H9 (cell line): Measurements from ENCODE around the gene MGP. TPM values are rescaled to one million over a fixed set of nuclear protein-coding genes. Genes with fewer than 3 reads are reported as not detected.

Experiments
- DNase-seq: peaks from one replicate; pipeline ENCODE4 v3.0.0-alpha.2; 2017
- H2AFZ ChIP-seq: one replicate; pipeline ENCODE4 v1.6.1; 2013; ENCODE audit warnings: mild to moderate bottlenecking, low read length, control low read depth, moderate library complexity
- H2AK5ac ChIP-seq: 2 replicates; pipeline ENCODE4 v1.6.1; 2013; ENCODE audit warnings: low read length, control low read depth, mixed read lengths; ENCODE audit not compliant: insufficient read length
- H2BK120ac ChIP-seq: one replicate; pipeline ENCODE4 v1.6.1; 2013; ENCODE audit warnings: low read depth, mild to moderate bottlenecking, low read length, control low read depth, inconsistent platforms; ENCODE audit not compliant: poor library complexity, severe bottlenecking
- H2BK12ac ChIP-seq: 2 replicates; pipeline ENCODE4 v1.6.1; 2013; ENCODE audit warnings: low read length, control low read depth, mixed read lengths, low read depth; ENCODE audit not compliant: insufficient read length
- H2BK15ac ChIP-seq: 2 replicates; pipeline ENCODE4 v1.6.1; 2013; ENCODE audit warnings: low read depth, low read length, control low read depth
- H2BK20ac ChIP-seq: one replicate; pipeline ENCODE4 v1.6.1; 2013; ENCODE audit warnings: low read depth, mild to moderate bottlenecking, low read length, control low read depth, inconsistent platforms; ENCODE audit not compliant: poor library complexity, severe bottlenecking
- H2BK5ac ChIP-seq: 2 replicates; pipeline ENCODE4 v1.6.1; 2013; ENCODE audit warnings: low read length, control low read depth, mixed read lengths; ENCODE audit not compliant: insufficient read length
- H3K14ac ChIP-seq: 2 replicates; pipeline ENCODE4 v1.6.1; 2013; ENCODE audit warnings: low read length, control low read depth; ENCODE audit not compliant: insufficient read depth
- H3K18ac ChIP-seq: 2 replicates; pipeline ENCODE4 v1.6.1; 2013; ENCODE audit warnings: low read depth, mild to moderate bottlenecking, mixed read lengths, low read length, control low read depth; ENCODE audit not compliant: insufficient read length
- H3K23ac ChIP-seq: 2 replicates; pipeline ENCODE4 v1.6.1; 2013; ENCODE audit warnings: low read length, control low read depth, mixed read lengths, low read depth; ENCODE audit not compliant: insufficient read length
- H3K23me2 ChIP-seq: 2 replicates; pipeline ENCODE4 v1.6.1; 2013; ENCODE audit warnings: low read depth, mild to moderate bottlenecking, mixed read lengths, low read length, control low read depth; ENCODE audit not compliant: insufficient read length, poor library complexity, severe bottlenecking
- H3K27ac ChIP-seq: 2 replicates; pipeline ENCODE4 v1.5.1; 2013; ENCODE audit warnings: low read length, control low read depth, mixed read lengths, low read depth; ENCODE audit not compliant: insufficient read length
- H3K27me3 ChIP-seq: 2 replicates; pipeline ENCODE4 v1.6.1; 2013; ENCODE audit warnings: low read length, control low read depth, inconsistent platforms; ENCODE audit not compliant: insufficient read depth
- H3K4ac ChIP-seq: 2 replicates; pipeline ENCODE4 v1.6.1; 2013; ENCODE audit warnings: low read depth, mild to moderate bottlenecking, control low read depth, inconsistent platforms, low read length, moderate library complexity
- H3K4me1 ChIP-seq: 2 replicates; pipeline ENCODE4 v1.6.1; 2013; ENCODE audit warnings: low read length, control low read depth, inconsistent platforms; ENCODE audit not compliant: insufficient read depth
- H3K4me2 ChIP-seq: 2 replicates; pipeline ENCODE4 v1.6.1; 2013; ENCODE audit warnings: low read length, control low read depth, mixed read lengths; ENCODE audit not compliant: insufficient read length, insufficient read depth
- H3K56ac ChIP-seq: 2 replicates; pipeline ENCODE4 v1.6.1; 2013; ENCODE audit warnings: low read depth, mild to moderate bottlenecking, mixed read lengths, low read length, control low read depth; ENCODE audit not compliant: insufficient read length
- H3K79me1 ChIP-seq: 2 replicates; pipeline ENCODE4 v1.6.1; 2013; ENCODE audit warnings: low read depth, mild to moderate bottlenecking, moderate library complexity, low read length, control low read depth, inconsistent platforms; ENCODE audit not compliant: insufficient read depth, poor library complexity, severe bottlenecking
- H3K79me2 ChIP-seq: 2 replicates; pipeline ENCODE4 v1.6.1; 2013; ENCODE audit warnings: low read length, control low read depth, inconsistent platforms; ENCODE audit not compliant: insufficient read depth
- H3K9ac ChIP-seq: 2 replicates; pipeline ENCODE4 v1.6.1; 2013; ENCODE audit warnings: low read length, control low read depth, mixed read lengths; ENCODE audit not compliant: insufficient read length; ENCODE audit errors: extremely low read depth
- H3K9me3 ChIP-seq: one replicate; pipeline ENCODE4 v1.6.1; 2013; ENCODE audit warnings: low read depth, low read length, inconsistent platforms; ENCODE audit not compliant: control insufficient read depth
- H3T11ph ChIP-seq: one replicate; pipeline ENCODE4 v1.6.1; 2013; ENCODE audit warnings: mild to moderate bottlenecking, low read length, control low read depth, inconsistent platforms
- H4K20me1 ChIP-seq: one replicate; pipeline ENCODE4 v1.6.1; 2013; ENCODE audit not compliant: control insufficient read depth, insufficient read length, insufficient read depth
- H4K5ac ChIP-seq: 2 replicates; pipeline ENCODE4 v1.6.1; 2013; ENCODE audit warnings: low read depth, mild to moderate bottlenecking, mixed read lengths, low read length, control low read depth; ENCODE audit not compliant: insufficient read length
- H4K8ac ChIP-seq: replicated peaks from 2 replicates; pipeline ENCODE4 v1.6.1; 2013; ENCODE audit warnings: low read length, control low read depth, mixed read lengths, low read depth; ENCODE audit not compliant: insufficient read length
- H4K91ac ChIP-seq: 2 replicates; pipeline ENCODE4 v1.6.1; 2013; ENCODE audit warnings: low read depth, mild to moderate bottlenecking, moderate library complexity, mixed read lengths, low read length, control low read depth; ENCODE audit not compliant: insufficient read length
- H3K27ac Mint-ChIP-seq, 3 experiments: 2 replicates in 2 of 3; 3 replicates in 1 of 3; pipeline ENCODE4 v1.8.0; 2020 to 2021; ENCODE audit warnings: mixed read lengths in 3 of 3, mild to moderate bottlenecking in 1 of 3, moderate library complexity in 1 of 3
- H3K27me3 Mint-ChIP-seq: 2 replicates; pipeline ENCODE4 v1.8.0; 2021; ENCODE audit warnings: low read depth, mild to moderate bottlenecking, moderate library complexity, mixed read lengths
- H3K36me3 Mint-ChIP-seq, 3 experiments: 2 replicates in 2 of 3; 3 replicates in 1 of 3; pipeline ENCODE4 v1.8.0; 2020 to 2021; ENCODE audit warnings: low read depth in 3 of 3, mixed read lengths in 3 of 3; ENCODE audit not compliant: insufficient read depth in 1 of 3
- H3K4me1 Mint-ChIP-seq, 2 experiments: 2 replicates each; pipeline ENCODE4 v1.8.0; 2020; ENCODE audit warnings: mixed read lengths in 2 of 2
- H3K4me3 Mint-ChIP-seq, 2 experiments: 2 replicates in 1 of 2; 3 replicates in 1 of 2; pipeline ENCODE4 v1.8.0; 2020 to 2021; ENCODE audit warnings: mild to moderate bottlenecking in 2 of 2, mixed read lengths in 2 of 2, moderate library complexity in 1 of 2
- H3K9me3 Mint-ChIP-seq, 2 experiments: 2 replicates in 1 of 2; 3 replicates in 1 of 2; pipeline ENCODE4 v1.8.0; 2020; ENCODE audit warnings: mild to moderate bottlenecking in 2 of 2, mixed read lengths in 2 of 2, moderate library complexity in 1 of 2
- CTCF ChIP-seq: fragments of 200-600 bp; sonication (generic); conservative IDR thresholded peaks from 3 replicates; pipeline ENCODE4 v1.8.0; 2021; ENCODE audit warnings: antibody characterized with exemption, mild to moderate bottlenecking
- WGBS: extraction: QIAGEN DNeasy Blood & Tissue Kit; methylation state at CpG from one replicate; pipeline ENCODE4 v1.1.7; 2013; ENCODE audit warnings: missing lambda C conversion rate, low lambda C conversion rate, mixed read lengths; ENCODE audit not compliant: insufficient read length; ENCODE audit errors: extremely low coverage; 5-methylcytosine and 5-hydroxymethylcytosine counted together
- total RNA-seq: library from RNA; stranded (reverse); gene quantifications from 2 replicates; pipeline ENCODE4 v1.2.1, GENCODE V29; 2021

The MGP gene
- total RNA-seq, 1 experiment from 2014 or later = not detected

- H2AFZ ChIP-seq = no peak overlapping the region
- H3K4me1 Mint-ChIP-seq = peaks cover 7% of the 10 kb centered on the region in 2 experiments
Observed at GRCh38 chr12:14931359-14931758, 45.7 kb upstream of the MGP start.

More at GRCh38 chr12:14931359-14931758, 45.7 kb upstream of the MGP start:
- no peak for TF ChIP-seq CTCF
- H2BK12ac ChIP-seq = no peak overlapping the region
- H3K9ac ChIP-seq = no peak overlapping the region
- no peak overlapping the region for H3K14ac ChIP-seq
- H2BK20ac ChIP-seq = no peak overlapping the region
- no peak overlapping the region for H3K56ac ChIP-seq
- no peaks in the 10 kb centered on the region for H3K9me3 ChIP-seq
- no peaks in the 10 kb centered on the region for H3K4me1 ChIP-seq
- H3K23ac ChIP-seq = no peak overlapping the region
- H2AK5ac ChIP-seq = no peak overlapping the region
- Mint-ChIP-seq H3K27ac (no peak overlapping the region; a peak in 1 of 7 replicates), H3K27me3 (no peaks in the 10 kb centered on the region; the same call in 1 of the 2 replicates), H3K36me3 (no peaks in the 10 kb centered on the region), H3K4me3 (no peak overlapping the region), H3K9me3 (no peaks in the 10 kb centered on the region; a peak in 1 of 5 replicates)
- no CpG with 5 or more reads among the region's 4 CpGs for WGBS
- no peak overlapping the region for H3T11ph ChIP-seq
- no peak overlapping the region for H4K91ac ChIP-seq
- no peak overlapping the region for H2BK5ac ChIP-seq
- no peak overlapping the region for H3K27ac ChIP-seq
- no peak overlapping the region for H3K4me2 ChIP-seq
- no peaks in the 10 kb centered on the region for H3K79me1 ChIP-seq
- H3K23me2 ChIP-seq = no peaks in the 10 kb centered on the region
- H3K4ac ChIP-seq = no peak overlapping the region
- H2BK120ac ChIP-seq = no peak overlapping the region
- H3K18ac ChIP-seq = no peak overlapping the region
- H4K20me1 ChIP-seq = no peaks in the 10 kb centered on the region
- DNase-seq = no peak
- no peak overlapping the region for H4K5ac ChIP-seq
- no peaks in the 10 kb centered on the region for H3K27me3 ChIP-seq
- H4K8ac ChIP-seq = no peak overlapping the region
- H2BK15ac ChIP-seq = no peak overlapping the region
- no peaks in the 10 kb centered on the region for H3K79me2 ChIP-seq
